H1 (cell line): ENCODE results near the gene QPCTL.
"Not testable (repeated sequence)": the region's sequence is repeated elsewhere in the genome, so short reads cannot be mapped to it uniquely, and the experiment has no call there.

Source experiments
- EP300 ChIP-seq, 2 experiments: IDR thresholded peaks; 1 replicate in 1 of 2; 2 replicates in 1 of 2; pipeline ENCODE4 v1.6.1; 2011 to 2012; ENCODE audit warnings: low read depth in 2 of 2, low read length in 2 of 2, mild to moderate bottlenecking in 2 of 2, borderline replicate concordance in 1 of 2, inconsistent platforms in 1 of 2, moderate library complexity in 1 of 2
- POU5F1 ChIP-seq: IDR thresholded peaks from 2 replicates; pipeline ENCODE4 v1.6.1; 2011; ENCODE audit warnings: low read depth, mild to moderate bottlenecking, low read length, moderate library complexity
- RAD21 ChIP-seq, 2 experiments: IDR thresholded peaks in 1 of 2; conservative IDR thresholded peaks in 1 of 2; 2 replicates each; pipeline ENCODE4 v1.6.1; 2011; ENCODE audit warnings: low read depth in 2 of 2, low read length in 2 of 2, improper control_type of control experiment in 1 of 2, inconsistent platforms in 1 of 2, mild to moderate bottlenecking in 1 of 2, moderate library complexity in 1 of 2
- TF ChIP-seq, protein P1 (sequence below): IDR thresholded peaks from 2 replicates; pipeline ENCODE4 v1.6.1; 2011; ENCODE audit warnings: low read depth, mild to moderate bottlenecking, low read length; ENCODE audit not compliant: insufficient read depth
- TF ChIP-seq, protein P2 (sequence below), 3 experiments: IDR thresholded peaks; 1 replicate in 2 of 3; 2 replicates in 1 of 3; pipeline versions ENCODE4 v1.5.1 to v1.6.1; 2011; ENCODE audit warnings: low read length in 3 of 3, mild to moderate bottlenecking in 3 of 3, inconsistent platforms in 2 of 3, low read depth in 1 of 3, moderate library complexity in 1 of 3; ENCODE audit not compliant: insufficient read depth in 1 of 3; ENCODE audit errors: control extremely low read depth in 1 of 3

DNA sequence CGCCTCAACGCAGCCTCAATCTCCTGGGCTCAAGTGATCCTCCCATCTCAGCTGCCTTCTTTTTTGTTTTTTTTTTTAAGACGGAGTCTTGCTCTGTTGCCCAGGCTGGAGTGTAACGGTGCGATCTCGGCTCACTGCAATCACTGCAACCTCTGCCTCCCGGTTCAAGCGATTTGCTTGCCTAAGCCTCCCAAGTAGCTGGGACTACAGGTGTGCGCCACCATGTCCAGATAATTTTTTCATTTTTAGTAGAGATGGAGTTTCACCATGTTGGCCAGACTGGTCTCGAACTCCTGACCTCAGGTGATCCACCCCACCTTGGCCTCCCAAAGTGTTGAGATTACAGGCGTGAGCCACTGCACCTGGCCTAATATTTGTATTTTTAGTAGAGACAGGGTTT, 27.6 kb downstream of the QPCTL start:
- not testable (repeated sequence) for TF ChIP-seq POU5F1; RAD21 (IDR thresholded peaks at IDR 0.05 in 1 of 2, conservative IDR thresholded peaks at IDR 0.05 in 1 of 2; ENCODE audit: low read depth in 2 of 2, low read length in 2 of 2); EP300 (IDR thresholded peaks at IDR 0.05; ENCODE audit: borderline replicate concordance in 1 of 2, low read depth in 2 of 2, low read length in 2 of 2)
- TF ChIP-seq, protein P1, sequence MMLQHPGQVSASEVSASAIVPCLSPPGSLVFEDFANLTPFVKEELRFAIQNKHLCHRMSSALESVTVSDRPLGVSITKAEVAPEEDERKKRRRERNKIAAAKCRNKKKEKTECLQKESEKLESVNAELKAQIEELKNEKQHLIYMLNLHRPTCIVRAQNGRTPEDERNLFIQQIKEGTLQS: not testable (repeated sequence)
- TF ChIP-seq, protein P2, sequence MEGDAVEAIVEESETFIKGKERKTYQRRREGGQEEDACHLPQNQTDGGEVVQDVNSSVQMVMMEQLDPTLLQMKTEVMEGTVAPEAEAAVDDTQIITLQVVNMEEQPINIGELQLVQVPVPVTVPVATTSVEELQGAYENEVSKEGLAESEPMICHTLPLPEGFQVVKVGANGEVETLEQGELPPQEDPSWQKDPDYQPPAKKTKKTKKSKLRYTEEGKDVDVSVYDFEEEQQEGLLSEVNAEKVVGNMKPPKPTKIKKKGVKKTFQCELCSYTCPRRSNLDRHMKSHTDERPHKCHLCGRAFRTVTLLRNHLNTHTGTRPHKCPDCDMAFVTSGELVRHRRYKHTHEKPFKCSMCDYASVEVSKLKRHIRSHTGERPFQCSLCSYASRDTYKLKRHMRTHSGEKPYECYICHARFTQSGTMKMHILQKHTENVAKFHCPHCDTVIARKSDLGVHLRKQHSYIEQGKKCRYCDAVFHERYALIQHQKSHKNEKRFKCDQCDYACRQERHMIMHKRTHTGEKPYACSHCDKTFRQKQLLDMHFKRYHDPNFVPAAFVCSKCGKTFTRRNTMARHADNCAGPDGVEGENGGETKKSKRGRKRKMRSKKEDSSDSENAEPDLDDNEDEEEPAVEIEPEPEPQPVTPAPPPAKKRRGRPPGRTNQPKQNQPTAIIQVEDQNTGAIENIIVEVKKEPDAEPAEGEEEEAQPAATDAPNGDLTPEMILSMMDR (IDR thresholded peaks at IDR 0.05; ENCODE audit: control extremely low read depth in 1 of 3, insufficient read depth in 1 of 3, low read depth in 1 of 3, low read length in 3 of 3): not testable (repeated sequence)
